ENCODE results near the gene TNFRSF1B. TPM values are rescaled to one million over a fixed set of nuclear protein-coding genes. Genes with fewer than 3 reads are reported as not detected.

Gene TNFRSF1B
- polyA plus RNA-seq, 3 donors: 436 to 761 (median 450) TPM

GRCh38 chr1:12167493-12168429 is 970 bp downstream of the TNFRSF1B start:
- H3K4me2 ChIP-seq (replicated peaks; ENCODE audit: extremely low read depth, low read length, poor library complexity, severe bottlenecking): peak overlapping the region; percentile 97
- WGBS (ENCODE audit: insufficient coverage): 10% methylated on average over 32 of the region's 33 CpGs
- H3K4me3 ChIP-seq (replicated peaks in 1 of 3; ENCODE audit: low read depth in 2 of 3, low read length in 3 of 3): peak overlapping the region; percentile 89 to 98 (median 98)
- Mint-ChIP-seq H3K36me3 (peaks cover 52 to 54% of the 10 kb centered on the region in 2 donors), H3K4me1 (peaks cover 78% of the 10 kb centered on the region), H3K27ac (peak overlapping the region; percentile 97 to 100 (median 99)), H3K9me3 (peaks cover 2 to 5% (median 3%) of the 10 kb centered on the region in 7 donors), H3K27me3 (ENCODE audit: low read depth in 3 of 3) (peaks cover 0 to 5% (median 3%) of the 10 kb centered on the region in 3 donors), H3K4me3 (peak overlapping the region; percentile 100)
- intact Hi-C loops (cut with micrococcal nuclease): loop anchor here (2.0 to 5.0 kb wide), 2 partner anchors 17 to 40 kb away; no protein-coding TSS in a partner anchor
- no peaks in the 10 kb centered on the region for H3K27me3 ChIP-seq (ENCODE audit: control insufficient read depth in 2 of 2, insufficient read depth in 2 of 2, low read length in 2 of 2)
- no peaks in the 10 kb centered on the region for H3K9me3 ChIP-seq (replicated peaks in 1 of 2; ENCODE audit: control insufficient read depth in 1 of 2, insufficient read depth in 1 of 2, low read length in 2 of 2)
- peak overlapping the region; percentile 96 for H3K9ac ChIP-seq (ENCODE audit: insufficient read depth, low read length, poor library complexity, severe bottlenecking)
- DNase-seq: peak in 1 of 3 donors; percentile 38
- H3K36me3 ChIP-seq (replicated peaks in 1 of 2; ENCODE audit: control insufficient read depth in 1 of 2, insufficient read depth in 2 of 2, low read length in 2 of 2): peaks cover 30 to 45% of the 10 kb centered on the region in 2 donors
- peaks cover 81 to 85% of the 10 kb centered on the region in 2 donors for H3K4me1 ChIP-seq (ENCODE audit: control insufficient read depth in 1 of 2, insufficient read depth in 2 of 2, low read length in 2 of 2)
- H3K27ac ChIP-seq (ENCODE audit: low read depth in 1 of 2, low read length in 2 of 2): peak overlapping the region; percentile 87 to 88
- H4K20me1 ChIP-seq (ENCODE audit: insufficient read depth, low read length): peaks cover 51% of the 10 kb centered on the region
- H3K79me2 ChIP-seq (ENCODE audit: insufficient read depth, low read length): peaks cover 71% of the 10 kb centered on the region
- TF ChIP-seq CTCF (IDR thresholded peaks at IDR 0.05): no peak
- no peak overlapping the region for H2AFZ ChIP-seq (ENCODE audit: insufficient read depth, low read depth, low read length, poor library complexity, severe bottlenecking)

GRCh38 chr1:12168451-12169160 is 1.8 kb downstream of the TNFRSF1B start:
- H3K36me3 Mint-ChIP-seq: peaks cover 60 to 62% of the 10 kb centered on the region in 2 donors
- Histone ChIP-seq H3K79me2 (ENCODE audit: insufficient read depth, low read length) (peaks cover 73% of the 10 kb centered on the region), H3K4me1 (ENCODE audit: control insufficient read depth in 1 of 2, insufficient read depth in 2 of 2, low read length in 2 of 2) (peaks cover 81 to 85% of the 10 kb centered on the region in 2 donors), H3K4me2 (replicated peaks; ENCODE audit: extremely low read depth, low read length, poor library complexity, severe bottlenecking) (peak overlapping the region; percentile 97), H3K4me3 (replicated peaks in 1 of 3; ENCODE audit: low read depth in 2 of 3, low read length in 3 of 3) (peak overlapping the region; percentile 89 to 98 (median 98)), H3K9me3 (replicated peaks in 1 of 2; ENCODE audit: control insufficient read depth in 1 of 2, insufficient read depth in 1 of 2, low read length in 2 of 2) (no peaks in the 10 kb centered on the region), H3K27me3 (ENCODE audit: control insufficient read depth in 2 of 2, insufficient read depth in 2 of 2, low read length in 2 of 2) (no peaks in the 10 kb centered on the region), H3K27ac (ENCODE audit: low read depth in 1 of 2, low read length in 2 of 2) (peak overlapping the region; percentile 87 to 88), H4K20me1 (ENCODE audit: insufficient read depth, low read length) (peaks cover 59% of the 10 kb centered on the region), H3K9ac (ENCODE audit: insufficient read depth, low read length, poor library complexity, severe bottlenecking) (peak overlapping the region; percentile 96), H2AFZ (ENCODE audit: insufficient read depth, low read depth, low read length, poor library complexity, severe bottlenecking) (no peak overlapping the region), H3K36me3 (replicated peaks in 1 of 2; ENCODE audit: control insufficient read depth in 1 of 2, insufficient read depth in 2 of 2, low read length in 2 of 2) (peaks cover 31 to 53% of the 10 kb centered on the region in 2 donors)
- H3K27me3 Mint-ChIP-seq (ENCODE audit: low read depth in 3 of 3): peaks cover 0 to 5% (median 0%) of the 10 kb centered on the region in 3 donors
- peaks cover 78% of the 10 kb centered on the region for H3K4me1 Mint-ChIP-seq
- H3K4me3 Mint-ChIP-seq: peak overlapping the region; percentile 100
- no peak for TF ChIP-seq CTCF (IDR thresholded peaks at IDR 0.05)
- intact Hi-C loops (cut with micrococcal nuclease): loop anchor here (5.0 kb wide), 1 partner anchor 41 kb away; no protein-coding TSS in a partner anchor
- peak overlapping the region; percentile 97 to 100 (median 99) for H3K27ac Mint-ChIP-seq
- WGBS (ENCODE audit: insufficient coverage): 32% methylated on average over 13 of the region's 17 CpGs
- no peak for DNase-seq
- peaks cover 2 to 5% (median 3%) of the 10 kb centered on the region in 7 donors for H3K9me3 Mint-ChIP-seq
